Lower lobe of right lung (tissue), 2 donors: ENCODE measurements around the gene HIPK1. TPM values are rescaled to one million over a fixed set of nuclear protein-coding genes. Genes with fewer than 3 reads are reported as not detected.
"Not testable (repeated sequence)": the region's sequence is repeated elsewhere in the genome, so short reads cannot be mapped to it uniquely, and the experiment has no call there.

ENCODE experiments used
- ATAC-seq, 2 donors: fragments of 200-7000 bp; cut with Tn5 transposase; one replicate each; pipeline ENCODE4 v1.9.1; 2020 to 2022; ENCODE audit warnings: mild to moderate bottlenecking in 2 of 2, moderate library complexity in 2 of 2
- DNase-seq: peaks from one replicate; pipeline ENCODE4 v3.0.0-alpha.2; 2020
- H3K27ac ChIP-seq: fragments of 200-600 bp; one replicate; pipeline ENCODE4 v1.8.0; 2022
- H3K27me3 ChIP-seq: fragments of 200-600 bp; one replicate; pipeline ENCODE4 v1.8.0; 2022; ENCODE audit warnings: low read depth
- H3K36me3 ChIP-seq: fragments of 200-600 bp; one replicate; pipeline ENCODE4 v1.8.0; 2022; ENCODE audit warnings: mild to moderate bottlenecking
- H3K4me1 ChIP-seq: fragments of 200-600 bp; one replicate; pipeline ENCODE4 v1.8.0; 2022
- H3K4me3 ChIP-seq: fragments of 200-600 bp; one replicate; pipeline ENCODE4 v1.8.0; 2022; ENCODE audit warnings: mild to moderate bottlenecking
- H3K9me3 ChIP-seq: fragments of 200-600 bp; one replicate; pipeline ENCODE4 v1.8.0; 2022
- intact Hi-C: fragments of 100-400 bp; cut with DNase I; formaldehyde crosslinking; loops from one replicate; pipeline ENCODE4 v1.11.0; 2022
- total RNA-seq: library from RNA; stranded (reverse); fragmentation: NEBNext Ultra II Directional; extraction: Animal tissue kit (Norgen Biotek cat#: 25700); gene quantifications from one replicate; pipeline ENCODE4 v1.2.1, GENCODE V29; 2021
- TF ChIP-seq, protein P1 (sequence below): fragments of 200-600 bp; IDR thresholded peaks from one replicate; pipeline ENCODE4 v1.8.0; 2022; ENCODE audit warnings: antibody characterized with exemption, mild to moderate bottlenecking
- donor health status: DM: no; HTN: yes; CAD: no; lungs with severe emphysema.

Gene HIPK1
- total RNA-seq, 1 donor from 2014 or later, result 95.0 TPM

DNA sequence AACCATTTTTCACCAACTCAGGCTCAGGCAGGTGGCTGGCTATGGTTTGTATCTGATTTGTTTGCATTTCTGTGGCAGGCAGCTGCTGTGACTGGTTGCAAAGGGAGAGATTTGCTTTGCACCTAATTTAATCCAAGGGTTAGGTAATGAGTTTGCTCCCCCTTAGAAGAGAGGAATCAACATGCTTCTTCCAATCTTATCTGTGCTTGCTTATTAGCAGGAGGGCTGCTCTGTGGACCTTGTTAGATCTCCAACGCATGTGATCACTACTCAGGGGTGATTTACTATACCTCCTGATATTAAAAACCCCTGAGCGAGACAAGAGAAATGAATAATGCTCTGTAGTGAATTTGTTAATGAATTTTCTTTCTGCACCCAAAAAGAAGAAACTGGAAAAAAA lies 70.7 kb downstream of the HIPK1 start:
- no peak for DNase-seq
- H3K27me3 ChIP-seq, result no peaks in the 10 kb centered on the region
- no peaks in the 10 kb centered on the region for H3K36me3 ChIP-seq
- peaks cover 13% of the 10 kb centered on the region for H3K9me3 ChIP-seq
- H3K4me3 ChIP-seq, result no peak overlapping the region
- TF ChIP-seq, protein P1, sequence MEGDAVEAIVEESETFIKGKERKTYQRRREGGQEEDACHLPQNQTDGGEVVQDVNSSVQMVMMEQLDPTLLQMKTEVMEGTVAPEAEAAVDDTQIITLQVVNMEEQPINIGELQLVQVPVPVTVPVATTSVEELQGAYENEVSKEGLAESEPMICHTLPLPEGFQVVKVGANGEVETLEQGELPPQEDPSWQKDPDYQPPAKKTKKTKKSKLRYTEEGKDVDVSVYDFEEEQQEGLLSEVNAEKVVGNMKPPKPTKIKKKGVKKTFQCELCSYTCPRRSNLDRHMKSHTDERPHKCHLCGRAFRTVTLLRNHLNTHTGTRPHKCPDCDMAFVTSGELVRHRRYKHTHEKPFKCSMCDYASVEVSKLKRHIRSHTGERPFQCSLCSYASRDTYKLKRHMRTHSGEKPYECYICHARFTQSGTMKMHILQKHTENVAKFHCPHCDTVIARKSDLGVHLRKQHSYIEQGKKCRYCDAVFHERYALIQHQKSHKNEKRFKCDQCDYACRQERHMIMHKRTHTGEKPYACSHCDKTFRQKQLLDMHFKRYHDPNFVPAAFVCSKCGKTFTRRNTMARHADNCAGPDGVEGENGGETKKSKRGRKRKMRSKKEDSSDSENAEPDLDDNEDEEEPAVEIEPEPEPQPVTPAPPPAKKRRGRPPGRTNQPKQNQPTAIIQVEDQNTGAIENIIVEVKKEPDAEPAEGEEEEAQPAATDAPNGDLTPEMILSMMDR, result no peak
- H3K4me1 ChIP-seq, result no peaks in the 10 kb centered on the region
- intact Hi-C loops, result no loop called here
- H3K27ac ChIP-seq, result no peak overlapping the region
- no peak for ATAC-seq

DNA sequence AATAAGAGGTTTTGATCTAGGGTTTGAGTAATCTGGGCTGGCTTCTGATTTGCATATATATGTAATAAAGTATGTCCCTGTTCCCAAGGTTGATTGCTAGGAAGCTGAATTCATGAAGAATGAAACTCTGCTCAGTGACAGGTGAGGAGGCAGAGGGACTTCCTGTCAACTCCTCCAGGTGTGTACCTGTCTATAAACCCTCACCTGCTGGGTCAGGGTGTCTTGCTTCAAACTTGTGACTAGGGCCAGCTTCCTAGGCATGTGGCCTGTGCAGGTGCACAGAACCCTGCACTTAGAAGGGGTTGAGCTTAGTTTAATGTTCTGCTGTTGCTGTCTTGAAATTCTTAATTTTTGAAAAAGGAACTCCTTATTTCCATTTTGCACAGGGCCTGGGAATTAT lies 71.3 kb downstream of the HIPK1 start:
- Histone ChIP-seq H3K4me3 (no peak overlapping the region), H3K27me3 (no peaks in the 10 kb centered on the region), H3K27ac (no peak overlapping the region), H3K4me1 (no peaks in the 10 kb centered on the region), H3K9me3 (peaks cover 7% of the 10 kb centered on the region), H3K36me3 (no peaks in the 10 kb centered on the region)
- TF ChIP-seq, protein P1, result no peak
- intact Hi-C loops, result no loop called here
- no peak for DNase-seq
- no peak for ATAC-seq

DNA sequence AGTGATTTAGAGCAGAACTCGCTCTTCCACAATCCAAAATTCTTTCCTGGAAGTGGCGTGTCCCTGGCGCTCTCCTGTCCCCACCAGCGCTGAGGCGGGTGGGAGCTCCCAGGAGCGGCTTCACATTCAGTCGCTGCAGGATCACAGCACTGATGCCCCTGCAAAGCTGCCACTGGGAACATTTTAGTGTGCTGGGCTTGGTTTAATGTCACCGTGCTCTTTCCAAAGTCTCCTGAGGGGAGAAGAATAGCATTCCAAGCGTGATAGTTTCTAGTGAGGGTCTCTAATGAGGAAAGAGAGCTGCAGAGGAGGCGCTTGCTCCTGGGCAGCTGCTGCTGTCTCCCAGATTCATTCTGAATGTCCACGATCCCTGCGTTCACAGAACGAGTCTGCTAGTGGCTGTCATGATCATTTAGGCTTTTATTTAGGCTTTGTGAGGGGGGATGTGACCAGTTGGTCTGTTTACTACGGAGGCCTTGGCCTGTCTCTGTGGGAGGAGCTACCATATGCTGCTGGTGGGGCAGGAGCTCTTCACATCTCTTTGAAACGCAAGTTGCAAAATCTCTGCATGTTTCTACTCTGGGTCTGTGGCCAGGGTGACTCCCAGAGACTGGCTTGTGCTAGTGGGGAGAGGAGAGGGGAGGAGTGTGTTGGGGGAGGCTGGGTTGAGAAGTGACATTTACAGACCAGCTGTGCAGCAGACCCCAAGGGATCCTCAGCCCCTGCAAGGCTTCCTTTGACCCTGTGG lies 73.5 kb downstream of the HIPK1 start:
- no peak overlapping the region for H3K27ac ChIP-seq

DNA sequence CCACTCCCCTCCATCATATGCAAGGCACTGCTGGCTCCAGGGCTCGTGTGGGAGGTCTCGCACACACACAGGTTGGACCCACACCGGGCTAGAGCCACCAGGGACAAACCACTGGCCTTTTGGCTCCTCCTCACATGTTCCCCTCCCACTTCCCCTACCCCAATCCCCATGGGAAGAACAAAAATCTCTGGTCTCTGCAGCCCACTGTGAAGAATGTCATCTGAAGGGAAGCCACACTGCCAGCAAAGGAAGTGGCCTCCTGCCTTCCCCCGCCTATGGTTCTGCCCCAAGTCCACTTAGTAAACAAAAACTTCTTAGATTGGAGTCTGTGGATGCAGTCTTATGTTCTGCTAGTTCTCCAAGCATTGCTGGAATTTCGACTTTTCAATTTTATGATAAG lies 74.3 kb downstream of the HIPK1 start:
- no peak overlapping the region for H3K27ac ChIP-seq
- intact Hi-C loops, result no loop called here
- no peaks in the 10 kb centered on the region for H3K9me3 ChIP-seq
- ATAC-seq (no peak), DNase-seq (no peak)
- no peaks in the 10 kb centered on the region for H3K36me3 ChIP-seq
- no peaks in the 10 kb centered on the region for H3K4me1 ChIP-seq
- no peaks in the 10 kb centered on the region for H3K27me3 ChIP-seq
- TF ChIP-seq, protein P1, result no peak
- no peak overlapping the region for H3K4me3 ChIP-seq

More for the DNA sequence above, 73.5 kb downstream of the HIPK1 start:
- Histone ChIP-seq H3K36me3 (no peaks in the 10 kb centered on the region), H3K27me3 (no peaks in the 10 kb centered on the region), H3K4me3 (no peak overlapping the region), H3K4me1 (no peaks in the 10 kb centered on the region), H3K9me3 (no peaks in the 10 kb centered on the region)
- TF ChIP-seq, protein P1, result no peak
- no peak for ATAC-seq
- intact Hi-C loops, result no loop called here
- DNase-seq, result no peak

DNA sequence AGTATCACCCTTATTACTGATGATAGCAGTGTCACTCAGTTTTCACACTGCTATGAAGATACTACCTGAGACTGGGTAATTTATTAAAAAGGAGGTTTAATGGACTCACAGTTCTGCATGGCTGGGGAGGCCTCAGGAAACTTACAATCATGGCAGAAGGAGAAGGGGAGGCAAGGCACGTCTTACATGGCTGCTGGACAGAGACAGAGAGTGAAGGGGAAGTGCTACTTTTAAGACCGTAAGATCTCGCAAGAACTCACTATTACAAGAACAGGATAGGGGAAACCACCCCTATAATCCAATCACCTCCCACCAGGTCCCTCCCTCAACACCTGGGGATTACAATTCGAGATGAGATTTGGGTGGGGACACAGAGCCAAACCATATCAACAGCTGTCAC lies 77.7 kb downstream of the HIPK1 start:
- H3K36me3 ChIP-seq, H3K4me1 ChIP-seq, H3K4me3 ChIP-seq, H3K27me3 ChIP-seq, ATAC-seq, H3K27ac ChIP-seq, DNase-seq, intact Hi-C loops, H3K9me3 ChIP-seq: not testable (repeated sequence)

DNA sequence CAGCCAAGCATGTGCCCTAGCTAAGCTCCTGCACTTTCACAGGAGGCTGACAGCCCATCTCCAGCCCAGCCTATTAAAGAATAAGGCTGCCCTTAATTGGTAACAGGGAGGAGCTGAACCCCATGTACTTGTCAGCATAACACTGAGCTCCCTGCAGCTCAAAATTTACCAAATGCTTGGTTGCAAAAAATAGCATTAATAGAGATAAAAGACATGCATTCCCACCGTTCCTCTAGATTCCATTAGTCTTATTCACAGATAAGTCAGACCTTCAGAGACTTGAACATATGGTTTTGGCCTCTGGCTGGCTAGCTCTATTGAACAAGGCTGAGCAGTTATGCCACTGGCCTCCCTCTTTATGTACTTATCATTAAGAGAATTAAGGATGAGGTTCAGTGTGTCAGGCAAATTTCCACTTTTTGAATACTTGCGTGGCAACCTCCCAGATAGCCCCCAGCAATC lies 79.4 kb downstream of the HIPK1 start:
- Histone ChIP-seq H3K27me3 (no peaks in the 10 kb centered on the region), H3K4me1 (no peaks in the 10 kb centered on the region), H3K4me3 (no peak overlapping the region), H3K27ac (no peak overlapping the region), H3K36me3 (no peaks in the 10 kb centered on the region), H3K9me3 (no peaks in the 10 kb centered on the region)
- TF ChIP-seq, protein P1, result no peak
- DNase-seq (no peak), ATAC-seq (no peak)
- intact Hi-C loops, result no loop called here
